Stimulated activated CD8-positive, alpha-beta memory T cell treated with anti-CD3 and anti-CD28 coated beads, Interleukin-7, amount 100 ng/mL, for 24 hours (primary cell): ENCODE data around the gene TMEM140.
A peak's percentile ranks its signal among the peaks of the same experiment; 100 is the strongest.
"Not testable (repeated sequence)": the region's sequence is repeated elsewhere in the genome, so short reads cannot be mapped to it uniquely, and the experiment has no call there.

Source experiments
- DNase-seq: peaks from one replicate; pipeline ENCODE4 v3.0.0-alpha.2; 2020; ENCODE audit warnings: low read depth

The TMEM140 gene

DNA sequence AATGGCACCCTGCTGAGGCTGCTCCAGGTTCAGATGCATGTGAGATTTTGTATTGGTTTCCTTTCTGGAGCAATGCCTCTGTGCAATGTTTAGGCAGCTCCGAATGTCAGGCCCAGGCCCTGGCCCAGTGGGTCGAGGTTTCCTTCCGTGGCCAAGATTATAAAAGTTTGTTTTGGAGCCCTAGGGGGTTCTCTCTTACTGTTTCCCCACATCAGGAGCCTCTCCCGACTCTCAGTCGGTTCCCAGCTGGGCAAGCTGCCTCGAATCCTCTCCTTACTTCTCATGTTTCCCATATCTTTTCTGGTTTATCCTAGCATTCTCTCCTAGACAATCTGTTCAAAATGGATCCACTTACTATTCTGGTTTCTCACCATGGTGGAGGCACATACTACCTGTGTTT lies 11.0 kb downstream of the TMEM140 start:
- DNase-seq = no peak

DNA sequence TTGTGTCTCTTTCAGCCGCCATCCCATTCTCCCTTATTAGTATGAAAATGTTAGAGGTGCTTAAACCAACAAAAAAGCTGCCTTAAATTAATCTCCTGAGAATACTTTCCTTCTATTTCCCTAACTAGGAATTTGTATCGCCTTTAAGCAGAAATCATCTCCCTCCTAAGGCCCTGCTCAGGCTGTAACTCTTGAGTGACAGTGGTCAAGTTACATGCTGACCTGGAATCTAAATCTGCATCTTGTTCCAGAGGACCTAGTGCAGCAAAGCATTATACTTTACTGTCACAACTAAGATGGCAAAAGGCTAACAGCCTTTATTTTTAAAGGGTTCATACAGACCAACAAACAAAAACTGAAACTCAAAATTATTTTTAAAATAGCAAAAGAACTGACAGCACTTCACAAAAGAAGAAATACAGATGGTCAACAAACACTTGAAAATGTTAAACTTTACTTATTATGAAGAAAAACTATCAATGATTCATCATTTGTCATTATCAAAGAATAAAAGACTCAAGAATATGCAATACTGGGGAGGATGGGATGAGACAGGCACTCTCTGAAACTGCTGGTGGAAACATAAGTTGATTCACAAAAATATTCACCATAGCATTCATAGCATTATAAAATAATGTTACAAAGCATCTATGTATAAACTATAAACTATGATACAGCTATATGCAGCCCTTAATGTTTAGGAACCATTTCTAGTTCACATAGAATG lies 11.7 kb downstream of the TMEM140 start:
- DNase-seq = no peak

DNA sequence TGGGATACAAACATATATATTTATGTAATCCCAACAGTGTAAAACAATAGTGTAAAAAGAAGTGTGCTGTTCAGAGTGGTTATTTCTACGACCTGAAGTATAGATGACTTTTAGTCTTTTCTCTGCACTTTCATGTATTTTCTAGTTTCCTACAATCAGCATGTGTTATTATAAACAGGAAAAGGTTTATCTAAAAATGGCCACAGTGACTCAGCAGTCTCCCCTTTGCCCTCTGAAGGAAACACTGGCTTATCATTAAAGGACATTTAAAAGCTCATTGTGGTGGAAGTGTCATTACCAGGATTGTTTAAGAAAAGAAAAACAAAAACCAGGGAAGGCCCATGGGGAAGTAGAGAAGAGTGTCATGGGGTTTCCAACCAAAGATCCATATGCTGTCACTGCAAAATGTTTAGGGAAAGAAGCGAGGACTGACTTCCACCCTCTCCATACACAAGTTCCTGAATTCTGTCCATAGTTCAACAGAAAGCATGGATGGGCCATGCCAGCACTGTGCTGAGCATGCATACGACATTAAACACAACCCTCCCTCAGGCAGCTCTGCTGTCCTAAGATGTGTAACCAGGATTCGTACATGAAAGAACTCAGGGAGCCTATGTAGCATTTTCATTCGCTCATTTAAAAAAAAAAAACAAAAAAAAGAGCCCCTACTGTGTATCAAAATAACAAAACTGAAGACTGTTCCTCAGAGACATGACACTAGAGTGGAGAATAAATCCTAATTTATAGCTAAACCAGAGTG lies 12.4 kb downstream of the TMEM140 start:
- DNase-seq = no peak

DNA sequence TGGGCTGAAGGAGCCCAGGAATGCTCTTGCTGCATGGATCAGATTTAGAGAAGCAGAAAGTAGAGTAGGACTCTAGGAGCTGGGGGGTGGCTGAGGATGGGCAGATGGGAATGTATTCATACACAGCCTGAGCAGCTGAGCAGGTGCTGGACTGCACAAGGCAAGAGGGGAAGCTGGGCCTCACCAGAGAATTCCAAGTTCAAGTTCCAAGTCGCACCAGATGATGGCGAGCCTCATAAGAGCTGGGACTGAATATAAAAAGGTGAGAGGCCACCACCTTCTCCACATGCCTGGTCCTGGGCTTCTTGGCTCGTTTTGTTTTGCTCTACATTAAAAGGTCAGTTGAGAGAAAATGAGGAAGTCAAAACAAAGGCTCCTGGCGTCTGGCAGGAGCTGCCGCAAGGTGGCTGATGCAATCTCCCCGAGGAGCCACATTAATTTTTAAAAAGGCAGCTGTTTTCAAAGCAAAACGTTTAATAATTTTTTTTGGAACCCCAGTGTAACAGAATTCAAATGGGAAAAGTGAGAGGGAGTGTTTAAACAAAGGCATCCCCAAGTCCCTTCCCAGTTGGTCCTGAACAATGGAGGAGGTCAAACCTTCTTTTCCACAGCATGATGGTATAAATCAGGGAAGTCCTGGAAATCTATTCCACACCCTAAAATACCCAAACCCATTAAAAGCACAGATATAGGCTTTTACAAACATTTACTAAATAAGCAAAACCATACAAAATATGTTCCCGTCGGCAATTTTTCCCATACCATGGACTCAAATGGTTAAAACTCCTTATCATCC lies 13.2 kb downstream of the TMEM140 start:
- DNase-seq = no peak

DNA sequence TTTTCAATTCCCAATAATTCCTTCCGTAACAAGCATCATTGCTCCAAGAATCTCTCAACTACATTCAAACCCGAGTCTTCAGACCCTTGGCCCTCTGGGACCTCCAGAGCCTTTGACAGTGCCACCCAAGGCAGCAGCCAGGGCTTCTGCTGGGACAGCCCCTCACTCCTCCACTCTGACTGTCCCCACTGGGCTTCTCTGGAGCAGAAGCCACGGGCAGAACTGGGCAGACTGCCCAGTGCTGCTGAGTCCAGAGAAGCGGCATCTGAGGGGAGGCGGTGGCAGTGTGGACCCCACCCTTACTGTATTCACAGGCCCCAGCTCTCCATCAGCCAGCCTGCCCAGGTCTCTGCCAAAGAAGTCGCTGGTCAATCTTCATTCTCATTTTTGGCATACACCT lies 13.8 kb downstream of the TMEM140 start:
- DNase-seq = no peak

DNA sequence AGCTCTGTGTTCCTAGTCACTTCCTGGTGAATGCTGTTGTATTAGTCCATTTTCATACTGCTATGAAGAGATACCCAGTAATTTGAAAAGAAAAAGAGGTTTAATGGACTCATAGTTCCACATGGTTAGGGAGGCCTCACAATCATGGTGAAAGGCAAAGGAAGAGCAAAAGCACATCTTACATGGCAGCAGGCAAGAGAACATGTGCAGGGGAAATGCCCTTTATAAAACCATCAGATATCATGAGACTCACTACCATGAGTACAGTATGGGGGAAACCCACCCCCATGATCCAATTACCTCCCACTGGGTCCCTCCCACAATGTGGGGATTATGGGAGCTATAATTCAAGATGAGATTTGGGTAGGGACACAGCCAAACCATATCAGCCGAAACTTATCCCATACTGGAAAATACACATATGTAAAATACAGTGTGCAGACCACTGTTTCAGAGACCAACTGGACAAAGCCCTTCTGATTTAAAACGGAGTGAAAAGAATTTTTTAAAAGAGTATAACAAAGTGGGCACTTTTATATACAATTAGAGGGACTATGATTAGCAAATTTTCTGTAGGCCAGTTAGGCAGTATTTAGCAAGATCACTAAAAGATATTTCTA lies 14.6 kb downstream of the TMEM140 start:
- DNase-seq = no peak

DNA sequence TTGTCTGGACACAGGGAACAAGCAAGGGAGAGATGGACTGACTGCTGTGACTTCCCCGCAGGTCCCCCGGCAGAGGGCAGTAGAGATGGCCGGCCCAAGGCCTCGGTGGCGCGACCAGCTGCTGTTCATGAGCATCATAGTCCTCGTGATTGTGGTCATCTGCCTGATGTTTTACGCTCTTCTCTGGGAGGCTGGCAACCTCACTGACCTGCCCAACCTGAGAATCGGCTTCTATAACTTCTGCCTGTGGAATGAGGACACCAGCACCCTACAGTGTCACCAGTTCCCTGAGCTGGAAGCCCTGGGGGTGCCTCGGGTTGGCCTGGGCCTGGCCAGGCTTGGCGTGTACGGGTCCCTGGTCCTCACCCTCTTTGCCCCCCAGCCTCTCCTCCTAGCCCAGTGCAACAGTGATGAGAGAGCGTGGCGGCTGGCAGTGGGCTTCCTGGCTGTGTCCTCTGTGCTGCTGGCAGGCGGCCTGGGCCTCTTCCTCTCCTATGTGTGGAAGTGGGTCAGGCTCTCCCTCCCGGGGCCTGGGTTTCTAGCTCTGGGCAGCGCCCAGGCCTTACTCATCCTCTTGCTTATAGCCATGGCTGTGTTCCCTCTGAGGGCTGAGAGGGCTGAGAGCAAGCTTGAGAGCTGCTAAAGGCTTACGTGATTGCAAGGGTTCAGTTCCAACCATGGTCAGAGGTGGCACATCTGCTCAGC lies 16.6 kb downstream of the TMEM140 start:
- no peak for DNase-seq

DNA sequence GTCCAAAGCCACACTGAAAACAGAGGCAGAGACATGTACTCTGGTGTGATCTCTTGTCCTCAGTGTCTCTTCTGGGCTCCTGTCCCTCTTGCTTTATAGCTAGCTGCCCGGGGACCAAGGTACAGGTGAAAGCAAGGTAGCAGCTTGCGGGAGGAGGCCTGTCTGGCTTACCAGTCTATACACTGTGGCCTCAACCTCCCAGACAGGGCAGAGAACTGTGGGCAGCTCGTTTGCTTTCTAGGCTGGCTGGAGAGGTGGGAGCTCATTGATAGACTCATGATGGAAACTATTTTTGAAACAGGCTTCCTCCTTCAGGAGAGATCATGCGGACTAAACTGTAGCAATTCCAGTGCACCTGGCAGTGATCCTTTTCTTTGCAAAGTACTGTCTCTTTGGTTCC lies 18.0 kb downstream of the TMEM140 start:
- no peak for DNase-seq

DNA sequence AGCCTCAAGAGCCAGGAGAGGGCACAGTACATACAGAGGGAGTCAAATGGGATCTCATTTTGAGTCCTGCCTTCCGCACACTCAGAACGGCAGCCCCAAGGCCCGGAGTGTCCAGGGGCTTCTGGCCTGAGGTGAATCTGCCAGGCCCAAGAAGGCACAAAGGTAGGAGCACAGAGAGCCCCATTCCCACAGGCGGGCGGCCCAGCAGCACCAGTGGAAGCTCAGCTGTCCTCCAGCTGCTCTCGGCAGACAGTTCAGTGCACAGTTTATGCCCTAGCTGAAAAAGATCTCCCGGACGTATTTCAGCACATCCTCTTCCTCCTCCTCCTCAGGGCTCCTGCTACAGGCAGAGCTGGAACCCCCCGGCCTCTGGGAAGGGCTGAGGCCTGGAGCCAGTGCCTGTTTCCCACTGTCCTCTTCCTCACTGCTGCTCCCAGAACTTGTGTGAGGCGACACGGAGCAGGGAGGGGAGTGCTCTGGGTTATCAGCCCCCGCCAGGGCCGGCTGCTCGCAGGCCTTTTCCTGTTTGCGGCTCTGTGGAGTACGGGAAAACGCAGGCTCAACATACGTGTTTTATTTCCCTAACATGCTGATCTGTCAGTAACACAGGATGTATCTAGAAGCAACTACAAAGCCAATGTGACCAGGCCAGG lies 18.6 kb downstream of the TMEM140 start:
- no peak for DNase-seq

DNA sequence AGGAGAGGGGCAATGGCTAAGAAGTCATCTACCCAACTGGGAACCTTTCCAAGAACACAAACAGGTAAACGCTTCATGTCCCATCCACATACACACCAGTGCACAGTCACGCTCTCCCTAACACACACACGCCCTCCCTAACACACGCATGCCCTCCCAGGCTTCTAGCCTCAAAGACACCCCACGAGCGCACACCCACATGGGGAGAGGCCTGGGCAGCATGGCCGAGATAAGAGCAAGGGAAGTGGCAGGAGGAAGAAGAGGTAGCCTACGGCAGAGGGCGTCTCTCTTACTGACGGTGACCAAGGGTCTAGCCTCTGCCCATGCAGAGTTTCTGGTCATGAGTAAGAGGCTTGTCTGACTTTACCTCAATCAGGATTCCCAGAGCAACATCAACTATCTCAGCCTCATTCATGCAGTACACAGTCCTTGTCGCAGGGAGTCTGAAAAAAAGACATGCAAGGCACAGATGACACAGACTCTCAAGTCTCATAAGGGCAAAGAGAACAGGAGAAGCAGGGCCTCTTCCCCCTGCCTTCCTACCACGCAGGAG lies 19.6 kb downstream of the TMEM140 start:
- DNase-seq = no peak

DNA sequence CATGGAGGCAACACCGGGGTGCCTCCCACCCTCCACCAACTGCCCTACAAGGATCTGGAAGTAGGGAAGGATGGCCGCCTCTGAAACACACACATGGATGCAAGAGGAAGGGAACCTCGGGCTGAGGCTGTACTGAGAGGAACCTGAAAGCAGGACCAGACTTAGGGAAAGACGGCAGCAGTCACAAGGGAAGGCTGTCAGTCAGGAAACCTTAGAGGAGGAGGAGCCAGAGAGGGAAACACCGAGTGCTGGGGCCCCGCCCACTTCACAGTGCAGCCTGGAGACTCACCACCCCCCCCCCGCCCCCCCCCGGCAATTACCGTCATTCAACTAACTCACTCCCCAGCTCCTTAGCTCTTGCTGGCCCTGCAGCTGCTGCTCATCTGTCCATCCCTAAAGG lies 20.1 kb downstream of the TMEM140 start:
- no peak for DNase-seq

DNA sequence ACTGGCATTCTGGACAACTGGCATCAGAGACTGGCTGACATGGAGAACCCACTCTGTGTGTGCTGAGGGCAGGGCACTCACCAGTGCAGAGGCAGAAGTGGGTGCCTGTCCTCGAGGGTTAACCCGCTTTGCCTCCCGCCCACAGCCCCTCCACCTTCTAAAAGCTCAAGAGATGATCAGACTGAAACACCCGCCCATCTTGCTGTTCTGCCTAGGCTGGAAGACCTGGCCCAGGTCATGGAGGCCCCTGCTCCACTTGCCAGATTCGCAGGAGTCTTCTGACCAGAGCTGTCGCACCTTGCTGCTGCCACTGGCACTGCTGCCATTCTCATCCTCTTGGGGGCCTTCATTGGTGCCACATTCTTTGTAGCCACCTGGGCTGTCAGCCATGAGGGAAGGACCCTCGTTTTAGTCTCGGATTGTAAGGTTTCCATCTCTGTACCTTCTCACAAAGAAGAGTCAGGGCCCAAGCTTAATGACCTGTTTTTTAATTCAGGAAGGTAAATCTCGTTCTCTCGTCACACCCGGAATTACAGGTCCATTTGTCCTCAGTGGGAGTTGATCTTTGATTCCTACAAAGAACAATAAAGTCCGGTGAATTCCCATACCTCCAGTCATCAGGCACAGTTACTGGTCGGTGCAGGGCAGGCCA lies 20.7 kb downstream of the TMEM140 start:
- DNase-seq = no peak

DNA sequence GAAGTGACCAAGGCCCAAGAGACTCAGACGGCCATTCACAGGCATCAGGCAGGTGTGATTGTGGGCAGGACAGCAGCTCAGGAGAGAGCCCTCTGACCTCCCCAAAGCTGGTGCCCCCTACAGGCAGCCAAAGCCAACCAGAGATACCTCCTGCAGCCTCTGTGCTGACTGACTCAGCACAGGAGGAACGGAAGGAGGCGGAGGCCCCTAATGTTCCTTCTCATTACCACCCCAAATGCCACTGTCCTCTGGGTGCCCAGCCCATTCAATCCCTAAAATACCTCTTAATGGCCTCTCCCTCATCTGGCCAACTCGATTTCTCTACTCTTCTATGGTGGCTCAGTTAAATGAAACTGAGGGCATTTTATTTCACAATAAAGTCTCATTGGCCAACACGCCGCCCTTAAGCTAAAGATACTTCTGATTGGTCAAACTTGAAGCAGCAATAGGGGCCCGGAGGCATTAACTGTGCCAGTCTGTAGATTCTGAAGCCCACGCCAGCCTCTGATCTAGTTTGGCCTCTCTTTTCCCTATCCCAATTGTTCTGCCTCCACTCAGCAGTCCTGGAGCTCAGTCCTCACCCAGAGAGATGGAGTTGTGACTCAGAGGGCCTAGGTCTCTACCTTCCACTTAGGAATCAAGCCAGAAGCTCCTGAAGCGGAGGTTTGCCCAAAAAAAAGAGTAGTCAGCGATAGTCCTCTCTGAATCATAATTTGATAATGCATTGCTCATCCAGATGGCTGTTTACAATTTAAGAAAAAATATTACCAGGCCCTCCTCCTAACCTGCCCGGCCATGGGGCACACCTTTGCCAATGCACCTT lies 21.5 kb downstream of the TMEM140 start:
- peak; percentile 33 for DNase-seq

DNA sequence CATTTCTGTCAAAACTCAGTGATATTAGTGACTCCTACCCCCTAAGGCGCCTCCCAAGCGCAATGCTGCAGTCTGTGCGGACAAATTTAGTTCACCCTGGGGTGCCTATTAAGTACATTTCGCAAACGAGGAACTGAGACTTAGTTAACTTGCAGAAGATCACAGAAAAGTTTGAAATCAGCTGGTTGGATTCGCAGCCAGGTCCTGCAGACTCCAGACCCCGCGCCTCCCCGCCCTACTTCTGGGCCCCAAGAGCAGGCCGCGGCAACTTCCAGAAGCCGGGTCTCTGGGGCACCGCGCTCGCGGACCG lies 22.0 kb downstream of the TMEM140 start:
- no peak for DNase-seq

DNA sequence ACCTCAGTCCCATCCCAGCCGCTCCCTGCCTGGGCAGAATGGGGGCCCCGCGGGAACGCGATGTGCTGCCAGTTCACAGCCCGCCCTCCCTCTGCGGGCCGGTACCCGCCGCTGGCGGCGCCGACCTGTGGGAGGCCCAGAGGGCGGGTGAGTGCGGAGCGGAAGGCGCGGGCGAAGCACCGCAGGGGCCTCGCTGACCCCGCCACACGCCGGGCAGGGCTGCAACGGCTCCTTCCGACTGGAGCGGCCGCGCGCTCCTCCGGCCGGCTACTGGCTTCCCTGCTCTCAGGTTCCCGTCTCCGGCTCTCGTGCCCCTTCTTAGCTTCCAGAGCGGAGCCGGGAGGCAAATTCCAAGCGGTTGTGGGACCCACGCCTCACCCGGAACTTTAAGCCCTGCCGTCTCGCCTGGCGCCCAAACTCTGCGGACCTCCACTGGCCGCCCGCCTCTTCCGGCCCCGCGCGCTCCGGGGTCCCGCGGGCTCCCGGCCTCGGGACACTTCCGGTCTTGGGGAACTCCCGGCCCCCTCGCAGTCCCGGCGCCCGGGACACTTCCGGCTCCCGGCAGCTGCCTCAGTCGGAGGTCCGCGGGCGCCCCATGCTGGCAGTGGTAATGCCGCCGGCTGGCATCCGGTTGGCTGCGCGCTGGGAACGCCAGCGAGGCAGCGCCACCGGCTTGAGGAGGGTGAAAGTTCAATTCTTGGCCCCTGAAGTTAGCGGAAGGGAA lies 22.6 kb downstream of the TMEM140 start, which contains the start of gene CYREN:
CYREN (minus strand) TSS at position 434 of the 724 bp plus-strand sequence. CDS start 1,785 bp downstream, outside the sequence.
- DNase-seq = peak; percentile 86

DNA sequence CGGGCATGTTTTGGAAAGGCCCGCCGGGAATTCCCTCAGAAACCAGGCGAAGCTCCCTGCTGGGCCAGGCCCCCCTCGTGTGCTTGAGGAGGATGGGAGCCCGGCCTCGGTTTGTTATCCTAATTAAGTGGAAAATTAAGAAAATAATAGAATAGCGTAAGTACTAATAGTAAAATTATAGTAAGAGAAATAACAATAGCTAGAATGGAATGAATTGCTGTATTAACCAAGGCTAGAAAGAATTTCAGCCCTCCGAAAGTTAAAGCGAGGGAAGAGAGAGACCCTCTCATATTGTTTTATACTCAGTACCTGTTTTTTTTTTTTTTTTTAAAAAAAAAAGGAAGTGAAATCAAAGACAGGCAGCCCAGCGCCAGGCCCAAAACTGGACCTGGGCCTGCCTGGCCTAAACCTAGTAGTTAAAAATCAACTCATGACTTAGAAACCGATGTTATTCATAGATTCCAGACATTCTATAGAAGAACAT lies 23.2 kb downstream of the TMEM140 start:
- DNase-seq = not testable (repeated sequence)

DNA sequence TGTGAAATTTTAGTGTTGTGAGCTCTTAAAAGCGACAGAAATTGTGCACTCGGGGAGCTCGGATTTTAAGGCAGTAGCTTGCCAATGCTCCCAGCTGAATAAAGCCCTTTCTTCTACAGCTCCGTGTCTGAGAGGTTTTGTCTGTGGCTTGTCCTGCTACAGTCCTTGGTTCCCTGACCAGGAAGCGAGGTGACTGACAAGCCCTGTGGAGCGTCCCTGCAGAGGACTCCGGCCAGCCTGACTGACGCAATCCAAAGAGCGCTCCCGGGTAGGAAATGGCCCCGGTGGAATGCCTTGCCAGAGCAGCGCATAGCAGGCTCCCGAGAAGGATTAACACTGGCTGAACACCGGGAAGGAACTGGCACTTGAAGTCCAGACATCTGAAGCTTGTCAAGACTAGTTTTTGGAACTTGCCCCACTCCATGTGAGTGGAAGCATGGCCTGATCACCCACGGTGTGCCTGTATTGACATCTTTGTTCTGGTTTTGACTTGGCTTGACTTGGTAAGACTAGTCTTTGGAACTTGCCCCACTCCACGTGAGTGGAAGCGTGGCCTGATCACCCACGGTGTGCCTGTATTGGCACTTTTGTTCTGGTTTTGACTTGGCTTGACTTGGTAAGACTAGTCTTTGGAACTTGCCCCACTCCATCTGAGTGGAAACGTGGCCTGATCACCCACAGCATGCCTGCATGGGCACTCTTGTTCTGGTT lies 23.9 kb downstream of the TMEM140 start:
- not testable (repeated sequence) for DNase-seq

DNA sequence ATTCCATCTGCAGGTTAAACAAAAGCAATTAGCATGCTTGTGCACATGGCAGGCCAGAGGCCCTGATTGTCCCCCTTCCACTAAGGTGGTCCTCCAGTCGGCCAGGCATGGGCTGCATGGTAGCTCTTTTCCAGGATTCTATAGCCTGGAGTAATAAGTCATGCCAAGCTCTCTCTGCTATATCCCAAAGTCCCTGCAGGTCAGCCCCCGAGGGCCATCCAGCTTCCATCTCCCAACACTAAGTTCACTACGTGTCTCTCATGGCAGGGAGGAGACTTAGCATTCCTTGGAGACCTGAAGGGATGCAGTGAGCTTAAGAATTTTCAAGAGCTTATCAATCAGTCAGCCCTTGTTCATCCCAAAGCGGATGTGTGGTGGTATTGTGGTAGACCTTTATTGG lies 26.0 kb downstream of the TMEM140 start:
- not testable (repeated sequence) for DNase-seq
